IMR-90 (cell line): ENCODE data around the gene LPCAT4. TPM values are rescaled to one million over a fixed set of nuclear protein-coding genes. Genes with fewer than 3 reads are reported as not detected.

ENCODE experiments used
- ATAC-seq: fragments of 200-7000 bp; cut with Tn5 transposase; 2 replicates; pipeline ENCODE4 v1.9.1; 2020; ENCODE audit warnings: low read depth, mild to moderate bottlenecking, moderate library complexity
- BruUV-seq: library from RNA; stranded (reverse); fragments of 400-500 nt; replicated peaks from 2 replicates; lab custom pipeline; 2021; lab: Mats Ljungman, UMichigan
- CTCF ChIA-PET: fragments of 300-600 bp; formaldehyde crosslinking; extraction: SDS; loops from one replicate; lab custom pipeline; 2021; ENCODE audit warnings: antibody characterized with exemption; lab: Yijun Ruan, JAX
- POLR2A ChIA-PET: fragments of 300-600 bp; sonication (Branson Sonifier 250); formaldehyde crosslinking; loops from one replicate; lab custom pipeline; 2022; ENCODE audit warnings: antibody characterized with exemption; ENCODE audit not compliant: unreplicated experiment; lab: Charles Lee
- DNase-seq: peaks from one replicate; pipeline ENCODE4 v3.0.0; 2013
- H2AFZ ChIP-seq: replicated peaks from 2 replicates; pipeline ENCODE3; 2013; ENCODE audit warnings: low read length, mild to moderate bottlenecking; ENCODE audit not compliant: poor library complexity
- H2AK5ac ChIP-seq: 2 replicates; pipeline ENCODE4 v1.6.1; 2013; ENCODE audit warnings: low read depth, low read length, inconsistent platforms
- H2AK9ac ChIP-seq: replicated peaks from 2 replicates; pipeline ENCODE3; 2013; ENCODE audit warnings: mild to moderate bottlenecking, low read depth, low read length, moderate library complexity; ENCODE audit not compliant: poor library complexity
- H2BK120ac ChIP-seq: 2 replicates; pipeline ENCODE4 v1.6.1; 2013; ENCODE audit warnings: low read depth, low read length, inconsistent platforms
- H2BK15ac ChIP-seq: 3 replicates; pipeline ENCODE4 v1.6.1; 2013; ENCODE audit warnings: low read depth, low read length, inconsistent platforms
- H2BK20ac ChIP-seq: 2 replicates; pipeline ENCODE4 v1.6.1; 2013; ENCODE audit warnings: low read depth, mild to moderate bottlenecking, inconsistent platforms, low read length, moderate library complexity
- H2BK5ac ChIP-seq: 2 replicates; pipeline ENCODE4 v1.6.1; 2013; ENCODE audit warnings: mild to moderate bottlenecking, low read depth, low read length, inconsistent platforms; ENCODE audit not compliant: poor library complexity, severe bottlenecking
- H3K14ac ChIP-seq: replicated peaks from 2 replicates; pipeline ENCODE4 v1.6.1; 2013; ENCODE audit warnings: low read depth, low read length, inconsistent platforms
- H3K18ac ChIP-seq: 2 replicates; pipeline ENCODE4 v1.6.1; 2013; ENCODE audit warnings: low read depth, low read length, control low read depth
- H3K23ac ChIP-seq: 2 replicates; pipeline ENCODE4 v1.6.1; 2013; ENCODE audit warnings: low read depth, low read length, inconsistent platforms
- H3K27ac ChIP-seq: 2 replicates; pipeline ENCODE4 v1.5.1; 2013; ENCODE audit warnings: mild to moderate bottlenecking, control low read depth, low read length; ENCODE audit not compliant: insufficient read depth
- H3K27me3 ChIP-seq: 2 replicates; pipeline ENCODE4 v1.6.1; 2013; ENCODE audit warnings: low read length; ENCODE audit not compliant: control insufficient read depth, insufficient read depth
- H3K36me3 ChIP-seq: 2 replicates; pipeline ENCODE4 v1.6.1; 2013; ENCODE audit warnings: low read length, mixed read lengths; ENCODE audit not compliant: control insufficient read depth, insufficient read depth
- H3K4ac ChIP-seq: 2 replicates; pipeline ENCODE4 v1.6.1; 2013; ENCODE audit warnings: low read depth, low read length, inconsistent platforms
- H3K4me1 ChIP-seq: 2 replicates; pipeline ENCODE4 v1.6.1; 2013; ENCODE audit warnings: low read length, mixed read lengths; ENCODE audit not compliant: control insufficient read depth, insufficient read depth
- H3K4me2 ChIP-seq: 2 replicates; pipeline ENCODE4 v1.6.1; 2013; ENCODE audit warnings: low read depth, mild to moderate bottlenecking, control low read depth, low read length, moderate library complexity
- H3K4me3 ChIP-seq: 2 replicates; pipeline ENCODE4 v1.5.1; 2013; ENCODE audit warnings: low read depth, mild to moderate bottlenecking, control low read depth, low read length, moderate library complexity; ENCODE audit not compliant: insufficient read depth
- H3K56ac ChIP-seq: 2 replicates; pipeline ENCODE4 v1.6.1; 2013; ENCODE audit warnings: low read length, inconsistent platforms; ENCODE audit not compliant: insufficient read depth; ENCODE audit errors: extremely low read depth
- H3K79me1 ChIP-seq, 2 experiments: 2 replicates each; pipeline ENCODE4 v1.6.1; 2013; ENCODE audit warnings: low read length in 2 of 2, inconsistent platforms in 1 of 2, low read depth in 1 of 2
- H3K9ac ChIP-seq: 2 replicates; pipeline ENCODE4 v1.6.1; 2013; ENCODE audit warnings: low read depth, low read length, control low read depth
- H3K9me1 ChIP-seq: 2 replicates; pipeline ENCODE4 v1.6.1; 2013; ENCODE audit warnings: low read length, inconsistent platforms; ENCODE audit not compliant: insufficient read depth
- H3K9me3 ChIP-seq: 2 replicates; pipeline ENCODE4 v1.6.1; 2013; ENCODE audit warnings: low read length; ENCODE audit not compliant: control insufficient read depth, insufficient read depth
- H4K20me1 ChIP-seq: 2 replicates; pipeline ENCODE4 v1.6.1; 2013; ENCODE audit warnings: low read length, inconsistent platforms; ENCODE audit not compliant: insufficient read depth
- H4K5ac ChIP-seq: 2 replicates; pipeline ENCODE4 v1.6.1; 2013; ENCODE audit warnings: mild to moderate bottlenecking, low read depth, low read length, control low read depth
- H4K8ac ChIP-seq, 2 experiments: 2 replicates each; pipeline ENCODE4 v1.6.1; 2013; ENCODE audit warnings: low read depth in 2 of 2, low read length in 2 of 2, control low read depth in 1 of 2, inconsistent platforms in 1 of 2
- H4K91ac ChIP-seq: 2 replicates; pipeline ENCODE4 v1.6.1; 2013; ENCODE audit warnings: low read depth, low read length, inconsistent platforms; ENCODE audit not compliant: insufficient read depth
- FOS ChIP-seq: fragments of 150-350 bp; IDR thresholded peaks from 2 replicates; pipeline ENCODE4 v1.6.1; 2016; ENCODE audit warnings: low read depth, low read length
- NFE2L2 ChIP-seq: fragments of 150-350 bp; IDR thresholded peaks from 2 replicates; pipeline ENCODE4 v1.6.1; 2016; ENCODE audit warnings: low read depth, mild to moderate bottlenecking, low read length
- POLR2A ChIP-seq: IDR thresholded peaks from 2 replicates; pipeline ENCODE4 v1.6.1; 2012; ENCODE audit warnings: mild to moderate bottlenecking, low read depth, low read length
- RFX5 ChIP-seq: IDR thresholded peaks from 2 replicates; pipeline ENCODE4 v1.8.0; 2012; ENCODE audit warnings: low read depth, mild to moderate bottlenecking, low read length, moderate library complexity
- WGBS, 2 experiments: methylation state at CpG; one replicate each; pipeline versions ENCODE4 v1.1.5 to v1.1.7; 2013; ENCODE audit warnings: missing lambda C conversion rate in 2 of 2; ENCODE audit not compliant: insufficient read length in 1 of 2; ENCODE audit errors: extremely low coverage in 2 of 2; 5-methylcytosine and 5-hydroxymethylcytosine counted together
- dilution Hi-C: fragments of 300-500 bp; cut with HindIII; formaldehyde crosslinking; loops from one replicate; pipeline ENCODE4 v1.14.3; 2018; ENCODE audit warnings: low sequenced_read_pairs; ENCODE audit not compliant: unreplicated experiment
- in situ Hi-C: fragments of 300-500 bp; cut with MboI; formaldehyde crosslinking; loops from 3 replicates; pipeline ENCODE4 v1.14.3; 2019; ENCODE audit warnings: low sequenced_read_pairs, inconsistent platforms, mixed read lengths
- intact Hi-C: fragments of 100-400 bp; cut with micrococcal nuclease; formaldehyde crosslinking; loops from 2 replicates; pipeline ENCODE4 v1.10.0; 2022
- polyA plus RNA-seq, 3 experiments: library from polyadenylated mRNA; depleted of rRNA; stranded (reverse); fragments of >200 nt; gene quantifications; 2 replicates each; pipeline ENCODE4 v1.2.3, GENCODE V29; 2012; ENCODE audit warnings: low replicate concordance in 1 of 3
- total RNA-seq: library from RNA; depleted of rRNA; stranded (reverse); fragments of >200 nt; gene quantifications from 2 replicates; pipeline ENCODE4 v1.2.3, GENCODE V29; 2012
- TF ChIP-seq, protein P1 (sequence below): fragments of 150-350 bp; IDR thresholded peaks from 2 replicates; pipeline ENCODE4 v1.6.1; 2017; ENCODE audit warnings: mild to moderate bottlenecking, antibody characterized with exemption, low read length, low read depth
- TF ChIP-seq, protein P2 (sequence below): fragments of 150-350 bp; IDR thresholded peaks from 2 replicates; pipeline ENCODE4 v1.6.1; 2016; ENCODE audit warnings: low read depth, mild to moderate bottlenecking, low read length, moderate library complexity, borderline replicate concordance

The LPCAT4 gene
- total and polyA plus RNA-seq, 2 of the 4 experiments (the other 2 are of a cell fraction), result 3.8 to 44.4 TPM

DNA sequence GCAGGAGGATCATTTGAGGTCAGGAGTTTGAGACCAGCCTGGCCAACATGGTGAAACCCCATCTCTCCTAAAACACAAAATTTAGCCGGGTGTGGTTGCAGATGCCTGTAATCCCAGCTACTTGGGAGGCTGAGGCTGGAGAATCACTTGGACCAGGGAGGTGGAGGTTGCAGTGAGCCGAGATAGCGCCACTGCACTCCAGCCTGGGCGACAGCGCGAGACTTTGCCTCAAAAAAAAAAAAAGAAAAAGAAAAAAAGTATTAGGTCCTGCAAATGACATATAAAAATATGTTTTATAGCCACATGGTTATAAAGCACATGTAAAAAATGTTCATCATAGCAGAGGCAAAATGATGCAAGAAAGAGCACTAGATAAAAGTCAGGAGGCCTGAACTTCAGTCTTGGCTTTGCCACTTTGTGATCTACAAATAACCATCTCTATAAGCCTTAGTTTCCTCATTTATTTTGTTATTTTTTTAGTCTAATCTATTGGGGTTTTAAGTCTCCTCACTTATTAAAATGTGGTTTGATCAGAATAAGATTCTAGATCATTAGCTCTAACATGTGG is 34.4 kb downstream of the LPCAT4 start:
- H2BK5ac ChIP-seq, result no peak overlapping the region
- dilution Hi-C loops (no loop called here), intact Hi-C loops (no loop called here), in situ Hi-C loops (no loop called here)
- no peak overlapping the region for H2BK120ac ChIP-seq
- no peak overlapping the region for H3K18ac ChIP-seq
- no peak overlapping the region for H3K27ac ChIP-seq
- no TSS peak for BruUV-seq
- H2AK5ac ChIP-seq, result no peak overlapping the region
- no peak for DNase-seq
- H3K9me1 ChIP-seq, result no peaks in the 10 kb centered on the region
- H3K4ac ChIP-seq, result no peak overlapping the region
- peaks cover 7% of the 10 kb centered on the region for H3K4me1 ChIP-seq
- H3K4me3 ChIP-seq, result no peak overlapping the region
- no peak overlapping the region for H3K9ac ChIP-seq
- H2AK9ac ChIP-seq, result no peak overlapping the region
- POLR2A ChIA-PET, result no interaction called here
- TF ChIP-seq NFE2L2, result no peak
- TF ChIP-seq POLR2A, result no peak
- TF ChIP-seq, protein P1, sequence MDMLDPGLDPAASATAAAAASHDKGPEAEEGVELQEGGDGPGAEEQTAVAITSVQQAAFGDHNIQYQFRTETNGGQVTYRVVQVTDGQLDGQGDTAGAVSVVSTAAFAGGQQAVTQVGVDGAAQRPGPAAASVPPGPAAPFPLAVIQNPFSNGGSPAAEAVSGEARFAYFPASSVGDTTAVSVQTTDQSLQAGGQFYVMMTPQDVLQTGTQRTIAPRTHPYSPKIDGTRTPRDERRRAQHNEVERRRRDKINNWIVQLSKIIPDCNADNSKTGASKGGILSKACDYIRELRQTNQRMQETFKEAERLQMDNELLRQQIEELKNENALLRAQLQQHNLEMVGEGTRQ, result no peak
- no peak for TF ChIP-seq FOS
- no peak for TF ChIP-seq RFX5
- TF ChIP-seq, protein P2, sequence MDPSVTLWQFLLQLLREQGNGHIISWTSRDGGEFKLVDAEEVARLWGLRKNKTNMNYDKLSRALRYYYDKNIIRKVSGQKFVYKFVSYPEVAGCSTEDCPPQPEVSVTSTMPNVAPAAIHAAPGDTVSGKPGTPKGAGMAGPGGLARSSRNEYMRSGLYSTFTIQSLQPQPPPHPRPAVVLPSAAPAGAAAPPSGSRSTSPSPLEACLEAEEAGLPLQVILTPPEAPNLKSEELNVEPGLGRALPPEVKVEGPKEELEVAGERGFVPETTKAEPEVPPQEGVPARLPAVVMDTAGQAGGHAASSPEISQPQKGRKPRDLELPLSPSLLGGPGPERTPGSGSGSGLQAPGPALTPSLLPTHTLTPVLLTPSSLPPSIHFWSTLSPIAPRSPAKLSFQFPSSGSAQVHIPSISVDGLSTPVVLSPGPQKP, result no peak
- no peak for ATAC-seq
- H3K14ac ChIP-seq, result no peak overlapping the region
- no peaks in the 10 kb centered on the region for H3K27me3 ChIP-seq
- no peak overlapping the region for H2BK20ac ChIP-seq
- no peak overlapping the region for H3K23ac ChIP-seq
- no peak overlapping the region for H3K56ac ChIP-seq
- H4K5ac ChIP-seq, result no peak overlapping the region
- no peak overlapping the region for H2AFZ ChIP-seq
- H3K36me3 ChIP-seq, result no peaks in the 10 kb centered on the region
- H3K4me2 ChIP-seq, result no peak overlapping the region
- peaks cover 6 to 13% of the 10 kb centered on the region in 2 experiments for H3K79me1 ChIP-seq
- H4K91ac ChIP-seq, result no peak overlapping the region
- no peaks in the 10 kb centered on the region for H4K20me1 ChIP-seq
- CTCF ChIA-PET, result no interaction called here
- H4K8ac ChIP-seq, result no peak overlapping the region
- H3K9me3 ChIP-seq, result no peaks in the 10 kb centered on the region
- no peak overlapping the region for H2BK15ac ChIP-seq
- no CpG with 5 or more reads among the region's 6 CpGs for WGBS, 2 experiments
